NB4 (cell line): Measurements from ENCODE around the gene ATOX1.

ENCODE experiments used
- CTCF ChIP-seq: IDR thresholded peaks from one replicate; pipeline ENCODE4 v1.5.1; 2012; ENCODE audit warnings: low read depth, low read length
- MAX ChIP-seq: IDR thresholded peaks from 2 replicates; pipeline ENCODE4 v1.6.1; 2011; ENCODE audit warnings: low read depth, low read length
- MYC ChIP-seq: IDR thresholded peaks from 2 replicates; pipeline ENCODE4 v1.6.1; 2011; ENCODE audit warnings: low read depth, low read length
- POLR2A ChIP-seq: IDR thresholded peaks from 2 replicates; pipeline ENCODE4 v1.6.1; 2011; ENCODE audit warnings: mild to moderate bottlenecking; ENCODE audit not compliant: insufficient read length; ENCODE audit errors: extremely low read depth

- no peak for TF ChIP-seq CTCF
- no peak for TF ChIP-seq POLR2A
- TF ChIP-seq MYC = no peak
- TF ChIP-seq MAX = no peak
Measured at GRCh38 chr5:151724360-151724759, 34.1 kb downstream of the ATOX1 start.
